K562 (cell line): ENCODE measurements around the gene CLEC6A. TPM values are rescaled to one million over a fixed set of nuclear protein-coding genes. Genes with fewer than 3 reads are reported as not detected.

ENCODE experiments used
- ATAC-seq: fragments of 200-7000 bp; cut with Tn5 transposase; 3 replicates; pipeline ENCODE4 v1.9.1; 2020; ENCODE audit warnings: moderate library complexity
- BruUV-seq: library from RNA; stranded (reverse); fragments of 400-500 nt; replicated peaks from 2 replicates; lab custom pipeline; 2021; lab: Mats Ljungman, UMichigan
- CTCF ChIA-PET: fragments of 300-600 bp; formaldehyde crosslinking; extraction: SDS; loops from one replicate; lab custom pipeline; 2021; ENCODE audit warnings: low intra/inter-chr PET ratio; lab: Yijun Ruan, JAX
- POLR2A ChIA-PET: fragments of 300-600, 350-650 bp; sonication (Branson Sonifier 250); formaldehyde crosslinking; extraction: SDS; loops from one replicate; lab custom pipeline; 2021; ENCODE audit warnings: antibody characterized with exemption, inconsistent platforms; lab: Yijun Ruan, JAX
- DNase-seq, 4 experiments: peaks; one replicate each; pipeline versions ENCODE4 v3.0.0 to v3.0.0-alpha.2; 2011 to 2018; ENCODE audit warnings: low spot score in 3 of 4, mixed read lengths in 3 of 4; ENCODE audit errors: extremely low read depth in 1 of 4
- FAIRE-seq: peaks from 2 replicates; lab custom pipeline; 2011; peaks lifted over from hg19 to GRCh38; lab: Jason Lieb, UNC
- H2AFZ ChIP-seq: 2 replicates; pipeline ENCODE4 v1.6.0; 2011; ENCODE audit warnings: low read depth, low read length, control low read depth, inconsistent platforms
- H3K27ac ChIP-seq: fragments of 200-600 bp; 3 replicates; pipeline ENCODE4 v1.8.0; 2011; ENCODE audit warnings: low read depth, mild to moderate bottlenecking, control low read depth, inconsistent platforms, low read length, moderate library complexity, mixed read lengths; ENCODE audit errors: extremely low read depth
- H3K27me3 ChIP-seq, 2 experiments: fragments of 300-600 bp in 1 of 2; 2 replicates in 1 of 2; 3 replicates in 1 of 2; pipeline versions ENCODE4 v1.6.0 to v1.8.0; 2011; ENCODE audit warnings: inconsistent platforms in 2 of 2, low read length in 2 of 2, mild to moderate bottlenecking in 1 of 2, mixed read lengths in 1 of 2, moderate library complexity in 1 of 2; ENCODE audit not compliant: control insufficient read depth in 2 of 2, insufficient read depth in 2 of 2
- H3K36me3 ChIP-seq: fragments of 300-600 bp; 3 replicates; pipeline ENCODE4 v1.8.0; 2011; ENCODE audit warnings: mild to moderate bottlenecking, low read length, inconsistent platforms; ENCODE audit not compliant: control insufficient read depth, insufficient read depth
- H3K4me1 ChIP-seq, 2 experiments: fragments of 200-600 bp in 1 of 2; replicated peaks in 1 of 2; 2 replicates in 1 of 2; 3 replicates in 1 of 2; pipeline versions ENCODE4 v1.5.1 to v1.8.0; 2011; ENCODE audit warnings: inconsistent platforms in 2 of 2, low read length in 2 of 2, mild to moderate bottlenecking in 1 of 2, mixed read lengths in 1 of 2, moderate library complexity in 1 of 2; ENCODE audit not compliant: control insufficient read depth in 2 of 2, insufficient read depth in 2 of 2
- H3K4me2 ChIP-seq: 2 replicates; pipeline ENCODE4 v1.6.1; 2011; ENCODE audit warnings: low read length, control low read depth, inconsistent platforms, mixed read lengths; ENCODE audit not compliant: insufficient read depth
- H3K4me3 ChIP-seq: fragments of 200-600 bp; sonication (generic), shearing (Covaris generic); 2 replicates; pipeline ENCODE4 v1.5.1; 2016; ENCODE audit warnings: control low read depth, inconsistent platforms
- H3K79me2 ChIP-seq: fragments of 200-600 bp; 3 replicates; pipeline ENCODE4 v1.8.0; 2011; ENCODE audit warnings: low read length, inconsistent platforms; ENCODE audit not compliant: control insufficient read depth, insufficient read depth
- H3K9ac ChIP-seq, 2 experiments: 2 replicates each; pipeline versions ENCODE4 v1.6.0 to v1.6.1; 2011; ENCODE audit warnings: low read depth in 2 of 2, low read length in 2 of 2, control low read depth in 1 of 2, inconsistent platforms in 1 of 2, mild to moderate bottlenecking in 1 of 2, mixed read lengths in 1 of 2; ENCODE audit not compliant: insufficient read depth in 1 of 2
- H3K9me1 ChIP-seq: one replicate; pipeline ENCODE4 v1.6.0; 2011; ENCODE audit warnings: inconsistent platforms, mild to moderate bottlenecking, low read length, moderate library complexity; ENCODE audit not compliant: control insufficient read depth, insufficient read depth
- H3K9me3 ChIP-seq: replicated peaks from 2 replicates; pipeline ENCODE4 v1.5.1; 2011; ENCODE audit warnings: low read depth, low read length, inconsistent platforms; ENCODE audit not compliant: control insufficient read depth, insufficient read depth
- H4K20me1 ChIP-seq: replicated peaks from 2 replicates; pipeline ENCODE4 v1.6.1; 2011; ENCODE audit warnings: low read length, inconsistent platforms, mixed read lengths; ENCODE audit not compliant: control insufficient read depth, insufficient read depth
- CEBPZ ChIP-seq: fragments of 150-350 bp; IDR thresholded peaks from 2 replicates; pipeline ENCODE4 v1.6.1; 2014; ENCODE audit warnings: low read depth, mild to moderate bottlenecking, low read length, borderline replicate concordance
- HNRNPK ChIP-seq: fragments of 200-400 bp; formaldehyde crosslinking; IDR thresholded peaks from one replicate; pipeline ENCODE4 v1.6.1; 2018; ENCODE audit warnings: mild to moderate bottlenecking, low read depth, low read length; ENCODE audit not compliant: poor library complexity, severe bottlenecking
- NONO ChIP-seq, 2 experiments: fragments of 200-400 bp in 1 of 2; fragments of 450-650 bp in 1 of 2; formaldehyde crosslinking in 1 of 2; IDR thresholded peaks; 2 replicates each; pipeline ENCODE4 v1.6.1; 2017; ENCODE audit warnings: low read depth in 2 of 2, mild to moderate bottlenecking in 2 of 2, moderate library complexity in 2 of 2, low read length in 1 of 2
- PHF20 ChIP-seq: fragments of 450-650 bp; IDR thresholded peaks from 2 replicates; pipeline ENCODE4 v1.6.1; 2018; ENCODE audit not compliant: partially characterized antibody
- PHF21A ChIP-seq: fragments of 450-650 bp; IDR thresholded peaks from 2 replicates; pipeline ENCODE4 v1.6.1; 2017; ENCODE audit warnings: low read depth, borderline replicate concordance
- SRSF9 ChIP-seq: fragments of 200-400 bp; formaldehyde crosslinking; IDR thresholded peaks from 2 replicates; pipeline ENCODE4 v1.6.1; 2017; ENCODE audit warnings: low read depth, low read length, borderline replicate concordance
- TFE3 ChIP-seq: fragments of 450-650 bp; formaldehyde crosslinking; IDR thresholded peaks from 2 replicates; pipeline ENCODE4 v1.4.0; 2020; ENCODE audit warnings: mild to moderate bottlenecking, mixed read lengths
- ZBTB11 ChIP-seq, 3 experiments: fragments of 200-800 bp in 1 of 3; fragments of 250-450 bp in 1 of 3; fragments of 450-650 bp in 1 of 3; sonication (Bioruptor Pico) in 1 of 3; sonication (Bioruptor generic) in 1 of 3; formaldehyde crosslinking in 1 of 3; IDR thresholded peaks; 2 replicates each; pipeline versions ENCODE4 v1.6.1 to v1.8.0; 2016 to 2022; ENCODE audit warnings: mild to moderate bottlenecking in 2 of 3, missing genetic modification characterization in 2 of 3, missing compliant biosample characterization in 1 of 3, moderate library complexity in 1 of 3
- ZKSCAN8 ChIP-seq: fragments of 200-800 bp; sonication (Bioruptor generic); IDR thresholded peaks from 2 replicates; pipeline ENCODE4 v1.6.1; 2016; ENCODE audit warnings: missing genetic modification characterization, missing compliant biosample characterization
- WGBS: fragments of 100-300 bp; shearing (Covaris generic); methylation state at CpG from one replicate; pipeline ENCODE4 v1.1.6; 2016; ENCODE audit warnings: low coverage, mixed read lengths; ENCODE audit not compliant: insufficient coverage; ENCODE audit errors: missing lambda C conversion rate; 5-methylcytosine and 5-hydroxymethylcytosine counted together
- in situ Hi-C: fragments of 300-500 bp; cut with MboI; formaldehyde crosslinking; loops from 4 replicates; pipeline ENCODE4 v1.15.0; 2018; ENCODE audit warnings: inconsistent platforms, mixed read lengths
- intact Hi-C: fragments of 100-400 bp; cut with micrococcal nuclease; formaldehyde crosslinking; loops from 2 replicates; pipeline ENCODE4 v1.14.2; 2022
- polyA plus RNA-seq, 8 experiments: library from polyadenylated mRNA; depleted of rRNA in 4 of 8; stranded (reverse) in 5 of 8; unstranded in 3 of 8; fragments of >200 nt; fragmentation: Nextera tagmentation in 2 of 8; fragmentation: Illumina TruSeq in 1 of 8; extraction: Ambion mirVana in 2 of 8; extraction: Trizol in 1 of 8; gene quantifications; 2 replicates each; pipeline versions ENCODE4 v1.2.1 to v1.2.3, GENCODE V29; 2011 to 2014; ENCODE audit warnings: inconsistent platforms in 1 of 8, missing spikeins in 1 of 8
- total RNA-seq, 7 experiments: library from RNA; depleted of rRNA in 6 of 7; stranded (reverse); fragments of >200 nt in 6 of 7; fragmentation: Illumina TruSeq in 2 of 7; extraction: Trizol in 2 of 7; gene quantifications; 2 replicates each; pipeline versions ENCODE4 v1.2.1 to v1.2.3, GENCODE V29; 2011 to 2021; ENCODE audit warnings: low replicate concordance in 1 of 7

The CLEC6A gene
- total and polyA plus RNA-seq, 9 of the 15 experiments (the other 6 are each of a cell fraction or from before 2014, with no cell fraction given) = not detected

GRCh38 chr12:8465301-8465996 is 9.7 kb downstream of the CLEC6A start:
- Histone ChIP-seq H3K9me1 (no peaks in the 10 kb centered on the region), H2AFZ (no peak overlapping the region), H3K79me2 (no peaks in the 10 kb centered on the region), H3K36me3 (no peaks in the 10 kb centered on the region), H3K27ac (no peak overlapping the region), H3K4me2 (no peak overlapping the region), H3K9me3 (no peaks in the 10 kb centered on the region), H4K20me1 (no peaks in the 10 kb centered on the region), H3K4me3 (no peak overlapping the region), H3K27me3 (no peaks in the 10 kb centered on the region), H3K4me1 (no peaks in the 10 kb centered on the region), H3K9ac (no peak overlapping the region)
- ATAC-seq (no peak), DNase-seq (no peak), FAIRE-seq (no peak)
- BruUV-seq = no TSS peak
- 0% methylated on average over 2 of the region's 2 CpGs for WGBS
- intact Hi-C loops (no loop called here), in situ Hi-C loops (no loop called here)
- ChIA-PET POLR2A (no interaction called here), CTCF (no interaction called here)
- TF ChIP-seq NONO (IDR thresholded peaks at IDR 0.05; ENCODE audit: low read depth in 2 of 2, low read length in 1 of 2) (no peak), PHF21A (no peak), ZBTB11 (CRISPR knock-in tag; IDR thresholded peaks at IDR 0.05) (no peak), TFE3 (CRISPR knock-in tag) (no peak), PHF20 (no peak), ZKSCAN8 (CRISPR knock-in tag) (no peak), CEBPZ (no peak), HNRNPK (no peak), SRSF9 (no peak)
